Measurements from ENCODE around the gene PLEKHM3. TPM values are rescaled to one million over a fixed set of nuclear protein-coding genes. Genes with fewer than 3 reads are reported as not detected.

The PLEKHM3 gene
- total RNA-seq, 6 experiments from 2014 or later, result 6.4 to 8.2 (median 7.2) TPM

- no peaks in the 10 kb centered on the region for H3K9me3 Mint-ChIP-seq
- H3K4me1 Mint-ChIP-seq (ENCODE audit: low read depth), result no peaks in the 10 kb centered on the region
- no peaks in the 10 kb centered on the region; the same call in 1 of the 2 replicates for H3K27me3 Mint-ChIP-seq (ENCODE audit: insufficient read depth)
- TF ChIP-seq CTCF (IDR thresholded peaks at IDR 0.05), result no peak
- DNase-seq, result no peak
- peaks cover 4% of the 10 kb centered on the region; the same call in 1 of the 2 replicates for H3K36me3 Mint-ChIP-seq (ENCODE audit: low read depth)
- no peak overlapping the region for H3K4me3 Mint-ChIP-seq
- no peak overlapping the region for H3K27ac Mint-ChIP-seq
These were observed 123.5 kb downstream of the PLEKHM3 start for GRCh38 chr2:207901829-207902228.

- Mint-ChIP-seq H3K4me1 (ENCODE audit: low read depth) (no peaks in the 10 kb centered on the region), H3K36me3 (ENCODE audit: low read depth) (peaks cover 4% of the 10 kb centered on the region; the same call in 1 of the 2 replicates), H3K9me3 (no peaks in the 10 kb centered on the region), H3K27me3 (ENCODE audit: insufficient read depth) (no peaks in the 10 kb centered on the region; the same call in 1 of the 2 replicates), H3K4me3 (no peak overlapping the region), H3K27ac (no peak overlapping the region)
- no peak for TF ChIP-seq CTCF (IDR thresholded peaks at IDR 0.05)
- no peak for DNase-seq
These were observed 123.9 kb downstream of the PLEKHM3 start for GRCh38 chr2:207901401-207901800.

- TF ChIP-seq CTCF (IDR thresholded peaks at IDR 0.05), result no peak
- Mint-ChIP-seq H3K9me3 (no peaks in the 10 kb centered on the region), H3K4me3 (no peak overlapping the region), H3K4me1 (ENCODE audit: low read depth) (no peaks in the 10 kb centered on the region), H3K27me3 (ENCODE audit: insufficient read depth) (no peaks in the 10 kb centered on the region; the same call in 1 of the 2 replicates), H3K27ac (no peak overlapping the region), H3K36me3 (ENCODE audit: low read depth) (peaks cover 4% of the 10 kb centered on the region; the same call in 1 of the 2 replicates)
- DNase-seq, result no peak
These were observed 127.0 kb downstream of the PLEKHM3 start for GRCh38 chr2:207898354-207898695.

- Mint-ChIP-seq H3K4me3 (no peak overlapping the region), H3K9me3 (no peaks in the 10 kb centered on the region), H3K36me3 (ENCODE audit: low read depth) (peaks cover 4% of the 10 kb centered on the region; the same call in 1 of the 2 replicates), H3K4me1 (ENCODE audit: low read depth) (no peaks in the 10 kb centered on the region), H3K27ac (no peak overlapping the region), H3K27me3 (ENCODE audit: insufficient read depth) (no peaks in the 10 kb centered on the region)
- DNase-seq, result no peak
- no peak for TF ChIP-seq CTCF (IDR thresholded peaks at IDR 0.05)
These were observed 127.6 kb downstream of the PLEKHM3 start for GRCh38 chr2:207897541-207898353.

GRCh38 chr2:207896525-207897285 is 128.6 kb downstream of the PLEKHM3 start:
- H3K4me1 Mint-ChIP-seq (ENCODE audit: low read depth), result no peaks in the 10 kb centered on the region
- DNase-seq, result no peak
- H3K27me3 Mint-ChIP-seq (ENCODE audit: insufficient read depth), result no peaks in the 10 kb centered on the region
- no peak overlapping the region for H3K27ac Mint-ChIP-seq
- TF ChIP-seq CTCF (IDR thresholded peaks at IDR 0.05), result no peak
- H3K4me3 Mint-ChIP-seq, result no peak overlapping the region
- peaks cover 4% of the 10 kb centered on the region; the same call in 1 of the 2 replicates for H3K36me3 Mint-ChIP-seq (ENCODE audit: low read depth)
- H3K9me3 Mint-ChIP-seq, result no peaks in the 10 kb centered on the region
